ENCODE results near the gene MET.
"Not testable (repeated sequence)": the region's sequence is repeated elsewhere in the genome, so short reads cannot be mapped to it uniquely, and the experiment has no call there.

MET gene

DNA sequence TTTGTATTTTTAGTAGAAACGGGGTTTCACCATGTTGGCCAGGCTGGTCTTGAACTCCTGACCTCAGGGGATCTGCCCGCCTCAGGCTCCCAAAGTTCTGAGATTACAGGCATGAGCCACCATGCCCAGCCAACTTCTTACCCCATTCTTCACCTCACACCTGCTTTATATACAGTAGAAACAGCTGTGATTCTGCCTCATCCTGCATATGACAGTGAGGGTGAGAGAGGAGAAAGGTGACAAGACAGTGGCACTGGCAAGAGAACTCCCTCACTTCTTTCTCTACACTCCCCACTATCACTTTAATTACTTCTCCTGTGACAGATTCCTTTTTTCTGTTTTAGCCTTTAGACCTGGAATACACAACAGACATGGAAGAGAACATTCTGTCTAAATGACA lies 128.6 kb downstream of the MET start:
- Mint-ChIP-seq H3K9me3 (ENCODE audit: low read depth) (no peaks in the 10 kb centered on the region), H3K36me3 (no peaks in the 10 kb centered on the region), H3K27ac (no peak overlapping the region), H3K4me1 (ENCODE audit: low read depth) (peaks cover 2% of the 10 kb centered on the region), H3K4me3 (no peak overlapping the region), H3K27me3 (peaks cover 7% of the 10 kb centered on the region)

DNA sequence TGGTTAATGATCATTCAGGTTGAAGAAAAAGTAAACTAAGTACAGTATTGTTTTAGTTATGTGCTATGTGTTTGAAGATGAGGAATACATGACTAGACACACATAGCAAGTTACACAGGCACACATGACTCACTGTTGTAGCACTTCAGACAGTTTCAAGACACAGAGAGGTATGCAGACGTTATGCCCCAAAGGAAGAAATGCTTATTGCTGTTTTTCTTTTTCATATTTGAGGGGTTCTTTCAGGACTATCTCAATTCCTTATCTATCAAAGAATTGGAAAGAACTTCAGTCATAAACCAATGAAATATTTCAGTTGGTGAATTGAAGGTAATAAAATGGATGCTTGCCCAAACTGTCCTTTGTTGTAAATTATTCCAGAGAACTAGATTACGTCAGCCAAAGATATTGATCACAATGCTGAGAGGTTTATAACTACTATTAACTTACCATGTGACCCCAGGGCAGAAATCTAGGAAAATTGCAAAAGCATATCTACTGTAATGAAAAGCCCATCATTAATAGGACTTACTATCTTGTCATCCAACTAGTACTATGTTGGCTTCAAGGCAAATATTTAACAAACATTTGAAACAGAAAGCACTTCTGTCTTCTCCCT lies 129.2 kb downstream of the MET start:
- H3K4me1 Mint-ChIP-seq (ENCODE audit: low read depth): peaks cover 2% of the 10 kb centered on the region
- H3K36me3 Mint-ChIP-seq: no peaks in the 10 kb centered on the region
- no peak overlapping the region for H3K27ac Mint-ChIP-seq
- no peak overlapping the region for H3K4me3 Mint-ChIP-seq
- no peaks in the 10 kb centered on the region for H3K9me3 Mint-ChIP-seq (ENCODE audit: low read depth)
- H3K27me3 Mint-ChIP-seq: peaks cover 7% of the 10 kb centered on the region

- H3K27ac Mint-ChIP-seq: no peak overlapping the region
- no peaks in the 10 kb centered on the region for H3K36me3 Mint-ChIP-seq
Measured at GRCh38 chr7:116802144-116802745, 130.2 kb downstream of the MET start.

GRCh38 chr7:116802746-116803152 lies 130.8 kb downstream of the MET start:
- H3K36me3 Mint-ChIP-seq: no peaks in the 10 kb centered on the region
- peaks cover 2% of the 10 kb centered on the region for H3K4me1 Mint-ChIP-seq (ENCODE audit: low read depth)
- H3K4me3 Mint-ChIP-seq: no peak overlapping the region
- H3K27me3 Mint-ChIP-seq: peaks cover 7% of the 10 kb centered on the region
- no peaks in the 10 kb centered on the region for H3K9me3 Mint-ChIP-seq (ENCODE audit: low read depth)
- H3K27ac Mint-ChIP-seq: no peak overlapping the region

More at GRCh38 chr7:116802144-116802745, 130.2 kb downstream of the MET start:
- H3K27me3 Mint-ChIP-seq: peaks cover 7% of the 10 kb centered on the region
- no peaks in the 10 kb centered on the region for H3K9me3 Mint-ChIP-seq (ENCODE audit: low read depth)
- no peak overlapping the region for H3K4me3 Mint-ChIP-seq
- peaks cover 2% of the 10 kb centered on the region for H3K4me1 Mint-ChIP-seq (ENCODE audit: low read depth)

- Mint-ChIP-seq H3K4me1 (ENCODE audit: low read depth) (peaks cover 2% of the 10 kb centered on the region), H3K27ac (no peak overlapping the region), H3K9me3 (ENCODE audit: low read depth) (no peaks in the 10 kb centered on the region), H3K4me3 (no peak overlapping the region), H3K36me3 (no peaks in the 10 kb centered on the region), H3K27me3 (peaks cover 5% of the 10 kb centered on the region)
Measured at GRCh38 chr7:116804471-116804870, 132.5 kb downstream of the MET start.

DNA sequence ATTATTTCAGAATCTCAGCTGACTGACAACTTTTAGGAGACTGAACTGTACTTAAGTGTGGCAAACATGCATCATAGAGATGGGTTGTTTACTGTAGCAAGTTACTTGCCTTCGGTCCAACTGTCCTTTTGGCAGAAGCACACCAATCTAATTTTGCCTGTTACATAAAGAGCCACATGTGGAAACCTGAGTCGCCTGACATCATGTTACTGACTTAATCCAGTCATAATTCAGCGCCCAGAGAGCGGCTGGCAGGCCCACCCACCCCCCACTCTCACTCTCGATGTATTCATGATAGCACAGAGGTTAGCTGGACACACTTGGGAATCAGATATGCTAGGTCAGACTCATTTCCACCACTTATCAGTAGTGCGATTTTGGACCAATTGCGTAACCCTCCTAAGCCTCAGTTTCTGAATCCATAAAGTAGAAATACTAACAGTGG lies 133.1 kb downstream of the MET start:
- Mint-ChIP-seq H3K36me3 (no peaks in the 10 kb centered on the region), H3K4me3 (no peak overlapping the region), H3K27ac (no peak overlapping the region), H3K9me3 (ENCODE audit: low read depth) (no peaks in the 10 kb centered on the region), H3K4me1 (ENCODE audit: low read depth) (peaks cover 2% of the 10 kb centered on the region), H3K27me3 (peaks cover 4% of the 10 kb centered on the region)

GRCh38 chr7:116806046-116806944 lies 134.3 kb downstream of the MET start:
- peaks cover 2% of the 10 kb centered on the region for H3K4me1 Mint-ChIP-seq (ENCODE audit: low read depth)
- no peak overlapping the region for H3K4me3 Mint-ChIP-seq
- no peaks in the 10 kb centered on the region for H3K36me3 Mint-ChIP-seq
- H3K9me3 Mint-ChIP-seq (ENCODE audit: low read depth): no peaks in the 10 kb centered on the region
- H3K27me3 Mint-ChIP-seq: peaks cover 2% of the 10 kb centered on the region
- no peak overlapping the region for H3K27ac Mint-ChIP-seq

DNA sequence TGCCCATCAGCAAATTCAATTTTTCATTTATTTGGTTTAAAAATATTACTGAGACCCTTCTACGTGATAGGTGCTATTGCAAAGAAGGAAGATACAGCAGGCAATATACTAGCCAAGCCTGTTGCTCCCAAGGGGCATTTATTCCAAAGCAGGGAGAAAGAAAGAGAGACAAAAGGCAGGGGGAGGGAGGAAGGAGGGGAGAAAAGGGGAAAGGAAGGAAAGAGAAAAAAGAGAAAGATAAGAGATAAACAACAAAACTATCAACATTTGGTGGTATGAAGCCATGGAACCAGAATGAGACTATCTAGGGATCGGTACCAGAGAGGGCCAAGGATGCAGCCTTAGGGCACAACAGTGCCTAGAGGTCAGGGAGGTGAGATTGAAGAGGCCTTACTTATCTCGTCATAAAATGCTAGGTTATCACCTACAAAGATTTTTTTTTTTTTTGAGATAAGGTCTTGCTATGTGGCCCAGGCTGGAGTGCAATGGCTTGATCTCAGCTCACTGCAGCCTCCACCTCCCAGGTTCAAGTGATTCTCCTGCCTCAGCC lies 135.1 kb downstream of the MET start:
- Mint-ChIP-seq H3K27me3 (peaks cover 2% of the 10 kb centered on the region), H3K27ac (no peak overlapping the region), H3K4me1 (ENCODE audit: low read depth) (peaks cover 2% of the 10 kb centered on the region), H3K36me3 (no peaks in the 10 kb centered on the region), H3K9me3 (ENCODE audit: low read depth) (no peaks in the 10 kb centered on the region), H3K4me3 (no peak overlapping the region)

GRCh38 chr7:116809636-116810266 lies 137.8 kb downstream of the MET start:
- Mint-ChIP-seq H3K27me3 (no peaks in the 10 kb centered on the region), H3K9me3 (ENCODE audit: low read depth) (no peaks in the 10 kb centered on the region), H3K4me3 (no peak overlapping the region), H3K27ac (no peak overlapping the region), H3K4me1 (ENCODE audit: low read depth) (no peaks in the 10 kb centered on the region), H3K36me3 (no peaks in the 10 kb centered on the region)

DNA sequence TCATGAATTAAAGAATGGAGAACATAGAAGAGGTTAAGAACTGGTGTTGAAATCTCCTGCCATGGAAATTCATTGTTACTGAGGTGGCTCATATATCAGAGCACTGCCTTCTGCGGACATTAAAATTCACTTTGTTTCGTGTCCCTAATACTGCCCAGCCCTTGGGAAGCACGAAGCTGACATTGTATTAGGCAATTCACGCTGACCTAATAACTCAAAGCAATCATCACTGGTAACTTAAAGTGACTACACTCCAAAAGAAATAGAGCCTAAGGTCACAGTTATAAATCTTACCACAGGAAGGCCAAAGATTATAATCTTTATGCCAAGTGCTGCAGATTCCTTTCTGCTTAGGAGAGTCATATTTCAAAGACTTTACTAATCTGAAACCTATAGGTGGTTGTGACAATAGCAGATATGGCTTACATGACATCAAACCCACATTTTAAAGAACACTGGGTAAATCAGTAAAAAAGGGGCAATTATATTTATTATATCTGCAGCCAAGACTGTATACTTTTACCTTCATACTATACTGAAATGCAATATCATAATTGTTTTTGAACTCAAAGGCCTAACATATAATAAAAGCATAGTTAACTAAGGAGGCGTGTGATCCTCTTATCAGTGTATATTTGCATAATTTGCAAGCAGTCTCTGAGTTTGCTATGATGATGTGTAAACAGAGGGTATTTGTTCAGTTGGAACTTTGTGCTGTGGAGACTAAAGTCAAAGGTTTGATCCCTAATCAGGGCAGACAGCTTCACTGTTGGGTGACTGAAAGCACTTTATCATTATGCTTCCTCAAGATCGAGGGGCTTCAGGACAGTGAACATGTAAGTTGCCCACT lies 138.5 kb downstream of the MET start:
- H3K4me3 Mint-ChIP-seq: no peak overlapping the region
- no peaks in the 10 kb centered on the region for H3K27me3 Mint-ChIP-seq
- no peak overlapping the region for H3K27ac Mint-ChIP-seq
- no peaks in the 10 kb centered on the region for H3K4me1 Mint-ChIP-seq (ENCODE audit: low read depth)
- H3K36me3 Mint-ChIP-seq: no peaks in the 10 kb centered on the region
- H3K9me3 Mint-ChIP-seq (ENCODE audit: low read depth): no peaks in the 10 kb centered on the region

- Mint-ChIP-seq H3K36me3 (no peaks in the 10 kb centered on the region), H3K27ac (no peak overlapping the region), H3K4me3 (no peak overlapping the region), H3K27me3 (no peaks in the 10 kb centered on the region), H3K9me3 (ENCODE audit: low read depth) (no peaks in the 10 kb centered on the region), H3K4me1 (ENCODE audit: low read depth) (no peaks in the 10 kb centered on the region)
Measured at GRCh38 chr7:116811768-116812167, 139.8 kb downstream of the MET start.

GRCh38 chr7:116812860-116813259 lies 140.9 kb downstream of the MET start:
- Mint-ChIP-seq H3K9me3 (ENCODE audit: low read depth) (no peaks in the 10 kb centered on the region), H3K36me3 (no peaks in the 10 kb centered on the region), H3K27me3 (no peaks in the 10 kb centered on the region), H3K27ac (no peak overlapping the region), H3K4me1 (ENCODE audit: low read depth) (no peaks in the 10 kb centered on the region), H3K4me3 (no peak overlapping the region)

GRCh38 chr7:116813371-116813770 lies 141.4 kb downstream of the MET start:
- H3K9me3 Mint-ChIP-seq (ENCODE audit: low read depth); H3K4me1 Mint-ChIP-seq (ENCODE audit: low read depth); H3K36me3 Mint-ChIP-seq; H3K27me3 Mint-ChIP-seq; H3K27ac Mint-ChIP-seq; H3K4me3 Mint-ChIP-seq: not testable (repeated sequence)

- Mint-ChIP-seq H3K4me1 (ENCODE audit: low read depth) (no peaks in the 10 kb centered on the region), H3K27me3 (no peaks in the 10 kb centered on the region), H3K27ac (no peak overlapping the region), H3K36me3 (no peaks in the 10 kb centered on the region), H3K9me3 (ENCODE audit: low read depth) (no peaks in the 10 kb centered on the region), H3K4me3 (no peak overlapping the region)
Measured at GRCh38 chr7:116815041-116815440, 143.0 kb downstream of the MET start.

Data from activated naive CD8-positive, alpha-beta T cell (primary cell).